Measurements from ENCODE around the gene LRRC74A. TPM values are rescaled to one million over a fixed set of nuclear protein-coding genes. Genes with fewer than 3 reads are reported as not detected.
A peak's percentile ranks its signal among the peaks of the same experiment; 100 is the strongest.

The LRRC74A gene
- total RNA-seq, 4 donors from 2014 or later, result not detected

DNA sequence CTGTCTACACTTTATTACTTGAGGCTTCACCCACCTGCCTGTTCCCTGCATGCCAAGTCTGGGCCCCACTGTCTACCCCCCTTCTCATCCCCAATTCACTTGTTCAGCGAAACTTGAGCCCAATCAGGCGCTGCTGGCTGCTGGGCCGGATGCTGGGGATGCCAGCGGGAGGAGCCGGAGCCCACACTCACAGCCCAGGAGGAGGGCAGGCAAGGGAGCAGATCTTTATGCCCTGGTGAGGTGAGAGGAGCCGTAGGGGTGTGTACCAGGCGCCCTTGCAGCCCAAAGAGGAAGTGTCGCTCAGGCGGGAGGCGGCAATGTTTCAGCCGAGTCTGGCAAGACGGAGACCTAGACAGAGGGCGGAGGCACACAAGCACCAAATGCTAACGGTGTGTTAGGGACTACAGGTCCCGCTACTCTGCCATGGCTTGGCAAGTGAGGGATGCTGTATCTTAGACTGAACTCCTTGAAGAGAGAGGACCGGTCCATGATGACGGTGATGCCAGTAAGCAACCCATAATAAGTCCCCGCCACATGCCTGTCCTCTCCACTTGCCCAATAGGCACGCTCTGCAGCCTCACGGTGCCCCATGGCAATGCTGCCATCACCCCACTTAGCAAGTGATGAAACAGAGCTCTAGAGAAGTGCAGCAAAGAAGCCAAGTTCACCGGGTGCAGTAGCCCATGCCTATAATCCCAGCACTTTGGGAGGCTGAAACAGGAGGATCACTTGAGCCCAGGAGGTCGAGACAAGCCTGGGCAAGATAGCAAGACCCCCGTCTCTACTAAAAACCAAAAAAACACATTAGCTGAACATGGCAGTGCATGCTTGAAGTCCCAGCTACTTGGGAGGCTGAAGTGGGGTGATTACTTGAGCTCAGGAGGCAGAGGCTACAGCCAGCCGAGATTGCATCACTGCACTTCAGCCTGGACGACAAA is 41.6 kb downstream of the LRRC74A start:
- H3K9me3 ChIP-seq, result no peaks in the 10 kb centered on the region
- no peaks in the 10 kb centered on the region for H3K36me3 ChIP-seq
- H3K4me3 ChIP-seq, result no peak overlapping the region
- H3K27ac ChIP-seq (replicated peaks in 1 of 4), result no peak overlapping the region
- 84% methylated on average over 25 of the region's 25 CpGs for WGBS
- peaks cover 0 to 36% (median 0%) of the 10 kb centered on the region in 4 donors for H3K27me3 ChIP-seq
- H3K4me1 ChIP-seq, result peaks cover 14 to 36% (median 15%) of the 10 kb centered on the region in 4 donors
- no peak for DNase-seq (ENCODE audit: extremely low spot score)
- no peak for TF ChIP-seq CTCF (IDR thresholded peaks at IDR 0.05)
- TF ChIP-seq POLR2A (IDR thresholded peaks at IDR 0.05; ENCODE audit: low read depth), result no peak
- TF ChIP-seq POLR2AphosphoS5 (IDR thresholded peaks at IDR 0.05), result no peak
- no peak for TF ChIP-seq EP300 (IDR thresholded peaks at IDR 0.05)
- intact Hi-C loops (cut with DNase I), result no loop called here

GRCh38 chr14:76868454-76869170 is 42.4 kb downstream of the LRRC74A start:
- H3K9me3 ChIP-seq, result no peaks in the 10 kb centered on the region
- 88% methylated on average over 26 of the region's 29 CpGs for WGBS
- DNase-seq (ENCODE audit: extremely low spot score), result no peak
- no peak overlapping the region for H3K27ac ChIP-seq (replicated peaks in 1 of 4)
- no peak overlapping the region for H3K4me3 ChIP-seq
- H3K36me3 ChIP-seq, result no peaks in the 10 kb centered on the region
- no peak for TF ChIP-seq POLR2AphosphoS5 (IDR thresholded peaks at IDR 0.05)
- intact Hi-C loops (cut with DNase I), result no loop called here
- H3K4me1 ChIP-seq, result peaks cover 14 to 31% (median 15%) of the 10 kb centered on the region in 4 donors
- H3K27me3 ChIP-seq, result peaks cover 0 to 36% (median 0%) of the 10 kb centered on the region in 4 donors

- intact Hi-C loops (cut with DNase I), result no loop called here
- Histone ChIP-seq H3K27me3 (peaks cover 0 to 36% (median 0%) of the 10 kb centered on the region in 4 donors), H3K27ac (replicated peaks in 1 of 4) (no peak overlapping the region), H3K4me3 (no peak overlapping the region), H3K4me1 (peaks cover 4 to 16% (median 9%) of the 10 kb centered on the region in 4 donors), H3K9me3 (no peaks in the 10 kb centered on the region), H3K36me3 (no peaks in the 10 kb centered on the region)
- TF ChIP-seq EP300 (IDR thresholded peaks at IDR 0.05) (no peak), POLR2A (IDR thresholded peaks at IDR 0.05; ENCODE audit: low read depth) (no peak), POLR2AphosphoS5 (IDR thresholded peaks at IDR 0.05) (no peak), CTCF (IDR thresholded peaks at IDR 0.05) (no peak)
- DNase-seq (ENCODE audit: extremely low spot score), result no peak
- 62% methylated on average over 7 of the region's 7 CpGs for WGBS
Measured at GRCh38 chr14:76870166-76870565, 44.0 kb downstream of the LRRC74A start.

DNA sequence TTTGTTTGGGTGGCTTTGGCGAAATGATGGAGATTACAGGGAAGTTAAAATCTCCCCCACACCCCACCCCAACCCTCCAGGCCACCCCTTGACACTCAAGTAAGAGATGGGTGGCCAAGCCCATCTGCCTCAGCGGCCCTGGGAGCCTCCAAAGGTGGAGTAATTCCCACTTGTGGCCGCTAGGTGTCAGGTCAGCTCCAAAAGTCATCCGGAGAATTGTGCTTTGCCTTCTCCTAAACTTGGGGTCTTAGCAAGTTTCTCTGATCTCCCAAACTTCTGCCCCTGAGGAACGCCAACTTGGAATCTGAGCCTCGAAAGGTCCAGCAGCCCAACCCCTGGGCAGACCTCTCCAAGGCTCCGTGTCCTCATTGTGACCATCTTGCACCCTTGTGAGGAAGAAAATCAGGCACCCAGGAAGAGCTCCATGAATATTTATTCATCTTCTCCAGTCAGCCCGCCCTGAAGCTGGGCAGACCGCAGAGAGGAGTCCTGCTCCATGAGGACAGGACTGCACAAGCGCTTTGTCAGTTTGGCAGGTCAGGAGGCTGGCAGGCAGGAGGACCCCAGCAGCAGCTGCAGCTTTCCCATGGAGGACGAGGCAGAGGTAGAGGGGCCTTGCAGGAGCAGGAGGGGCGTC is 46.7 kb downstream of the LRRC74A start:
- peak; percentile 94 for DNase-seq (ENCODE audit: extremely low spot score)
- Histone ChIP-seq H3K9me3 (no peaks in the 10 kb centered on the region), H3K4me3 (no peak overlapping the region), H3K4me1 (peaks cover under 1 to 6% (median 5%) of the 10 kb centered on the region in 4 donors), H3K27ac (replicated peaks in 1 of 4) (no peak overlapping the region), H3K36me3 (no peaks in the 10 kb centered on the region), H3K27me3 (peaks cover 0 to 22% (median 0%) of the 10 kb centered on the region in 4 donors)
- intact Hi-C loops (cut with DNase I), result no loop called here
- peak in 1 of 2 donors; percentile 9 for TF ChIP-seq POLR2AphosphoS5 (IDR thresholded peaks at IDR 0.05)
- TF ChIP-seq POLR2A (IDR thresholded peaks at IDR 0.05; ENCODE audit: low read depth), result no peak
- TF ChIP-seq CTCF (IDR thresholded peaks at IDR 0.05), result peak; percentile 86 to 99 (median 87)
- TF ChIP-seq EP300 (IDR thresholded peaks at IDR 0.05), result no peak
- WGBS, result 24% methylated on average over 10 of the region's 12 CpGs
